Coronary artery (tissue), 2 donors: Measurements from ENCODE around the gene PRODH2.

Experiments
- DNase-seq: peaks from one replicate; pipeline ENCODE4 v3.0.0-alpha.2; 2017; ENCODE audit warnings: low spot score
- H3K27ac ChIP-seq, 2 donors: fragments of 200-600 bp; sonication (generic); one replicate each; pipeline ENCODE4 v1.5.1; 2016 to 2019
- H3K4me3 ChIP-seq: fragments of 200-600 bp; sonication (generic); 2 replicates; pipeline ENCODE4 v1.5.1; 2016; ENCODE audit warnings: mild to moderate bottlenecking, moderate library complexity
- CTCF ChIP-seq: fragments of 200-600 bp; sonication (generic); IDR thresholded peaks from one replicate; pipeline ENCODE4 v1.5.1; 2019; ENCODE audit warnings: antibody characterized with exemption

The PRODH2 gene

GRCh38 chr19:35768082-35768421 lies 44.6 kb downstream of the PRODH2 start:
- DNase-seq, result no peak
- no peak overlapping the region for H3K27ac ChIP-seq
- no peak for TF ChIP-seq CTCF
- no peak overlapping the region for H3K4me3 ChIP-seq

- Histone ChIP-seq H3K4me3 (no peak overlapping the region), H3K27ac (no peak overlapping the region)
- DNase-seq, result no peak
- no peak for TF ChIP-seq CTCF
These were observed 45.2 kb downstream of the PRODH2 start for GRCh38 chr19:35767288-35768081.

GRCh38 chr19:35766571-35767104 lies 46.0 kb downstream of the PRODH2 start:
- Histone ChIP-seq H3K4me3 (no peak overlapping the region), H3K27ac (no peak overlapping the region)
- no peak for TF ChIP-seq CTCF
- DNase-seq, result no peak

GRCh38 chr19:35764432-35765315 lies 48.0 kb downstream of the PRODH2 start:
- DNase-seq, result no peak
- Histone ChIP-seq H3K4me3 (no peak overlapping the region), H3K27ac (no peak overlapping the region)
- no peak for TF ChIP-seq CTCF

- DNase-seq, result no peak
- TF ChIP-seq CTCF, result no peak
- Histone ChIP-seq H3K27ac (no peak overlapping the region), H3K4me3 (no peak overlapping the region)
These were observed 51.8 kb downstream of the PRODH2 start for GRCh38 chr19:35760711-35761349.

- DNase-seq, result no peak
- Histone ChIP-seq H3K27ac (no peak overlapping the region), H3K4me3 (no peak overlapping the region)
- TF ChIP-seq CTCF, result no peak
These were observed 52.9 kb downstream of the PRODH2 start for GRCh38 chr19:35759697-35760096.
